ENCODE results near the gene ANKS1B.

Gene ANKS1B

GRCh38 chr12:98754095-98754494, 1230.6 kb downstream of the ANKS1B start:
- DNase-seq: no peak
- no peaks in the 10 kb centered on the region for H3K9me3 ChIP-seq (ENCODE audit: severe bottlenecking)
- no peak overlapping the region for H3K27ac ChIP-seq
- no peak overlapping the region for H3K4me3 ChIP-seq (ENCODE audit: low read depth, low read length)
- H3K36me3 ChIP-seq: no peaks in the 10 kb centered on the region
- no peaks in the 10 kb centered on the region for H3K27me3 ChIP-seq (ENCODE audit: insufficient read depth, low read depth, severe bottlenecking)
- no peak for TF ChIP-seq CTCF (IDR thresholded peaks at IDR 0.05; ENCODE audit: low read depth, low read length)

GRCh38 chr12:98752726-98753125, 1232.0 kb downstream of the ANKS1B start:
- H3K27ac ChIP-seq: no peak overlapping the region
- no peak overlapping the region for H3K4me3 ChIP-seq (ENCODE audit: low read depth, low read length)
- H3K36me3 ChIP-seq: no peaks in the 10 kb centered on the region
- DNase-seq: no peak
- H3K27me3 ChIP-seq (ENCODE audit: insufficient read depth, low read depth, severe bottlenecking): no peaks in the 10 kb centered on the region
- H3K9me3 ChIP-seq (ENCODE audit: severe bottlenecking): no peaks in the 10 kb centered on the region
- TF ChIP-seq CTCF (IDR thresholded peaks at IDR 0.05; ENCODE audit: low read depth, low read length): no peak

- no peaks in the 10 kb centered on the region for H3K9me3 ChIP-seq (ENCODE audit: severe bottlenecking)
- no peak overlapping the region for H3K27ac ChIP-seq
- no peak for DNase-seq
- H3K36me3 ChIP-seq: no peaks in the 10 kb centered on the region
- H3K27me3 ChIP-seq (ENCODE audit: insufficient read depth, low read depth, severe bottlenecking): no peaks in the 10 kb centered on the region
- TF ChIP-seq CTCF (IDR thresholded peaks at IDR 0.05; ENCODE audit: low read depth, low read length): no peak
- H3K4me3 ChIP-seq (ENCODE audit: low read depth, low read length): no peak overlapping the region
These were observed 1233.1 kb downstream of the ANKS1B start for GRCh38 chr12:98751580-98752115.

- no peak for DNase-seq
- H3K9me3 ChIP-seq (ENCODE audit: severe bottlenecking): no peaks in the 10 kb centered on the region
- TF ChIP-seq CTCF (IDR thresholded peaks at IDR 0.05; ENCODE audit: low read depth, low read length): no peak
- no peak overlapping the region for H3K4me3 ChIP-seq (ENCODE audit: low read depth, low read length)
- H3K27me3 ChIP-seq (ENCODE audit: insufficient read depth, low read depth, severe bottlenecking): no peaks in the 10 kb centered on the region
- H3K27ac ChIP-seq: no peak overlapping the region
- H3K36me3 ChIP-seq: no peaks in the 10 kb centered on the region
These were observed 1234.2 kb downstream of the ANKS1B start for GRCh38 chr12:98750511-98750910.

- H3K9me3 ChIP-seq (ENCODE audit: severe bottlenecking): no peaks in the 10 kb centered on the region
- no peak for DNase-seq
- TF ChIP-seq CTCF (IDR thresholded peaks at IDR 0.05; ENCODE audit: low read depth, low read length): no peak
- H3K27me3 ChIP-seq (ENCODE audit: insufficient read depth, low read depth, severe bottlenecking): no peaks in the 10 kb centered on the region
- no peaks in the 10 kb centered on the region for H3K36me3 ChIP-seq
- H3K4me3 ChIP-seq (ENCODE audit: low read depth, low read length): no peak overlapping the region
- no peak overlapping the region for H3K27ac ChIP-seq
These were observed 1236.3 kb downstream of the ANKS1B start for GRCh38 chr12:98748463-98748862.
